Measurements from ENCODE around the gene CAPN7.

The CAPN7 gene

DNA sequence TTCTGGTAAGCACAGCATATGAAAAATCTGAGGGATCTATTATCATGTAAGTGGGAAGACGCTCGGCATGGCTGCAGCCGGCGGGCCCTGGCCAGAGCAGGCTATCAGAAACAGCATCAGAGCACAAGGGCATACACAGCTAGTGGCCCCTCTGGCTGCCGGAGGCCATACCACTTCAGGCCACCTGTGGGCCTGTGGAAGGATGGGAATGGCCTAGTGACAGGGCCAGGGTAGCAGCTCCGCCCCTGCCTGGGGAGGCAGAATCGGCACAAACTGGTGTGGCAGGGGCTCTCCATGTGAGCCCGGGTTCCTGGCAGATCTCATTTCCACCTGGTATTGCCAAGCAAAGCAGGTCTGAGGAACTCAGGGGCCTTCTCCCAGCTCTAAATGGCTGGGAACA is 80.0 kb downstream of the CAPN7 start:
- no peak overlapping the region for H3K4me3 ChIP-seq (ENCODE audit: low read depth in 1 of 2, low read length in 1 of 2)
- H3K4me1 ChIP-seq (ENCODE audit: control insufficient read depth in 1 of 2, insufficient read depth in 1 of 2, low read depth in 1 of 2, low read length in 1 of 2): peaks cover 56% of the 10 kb centered on the region in 2 experiments
- peaks cover 4% of the 10 kb centered on the region for H3K36me3 ChIP-seq
- TF ChIP-seq, protein P1, sequence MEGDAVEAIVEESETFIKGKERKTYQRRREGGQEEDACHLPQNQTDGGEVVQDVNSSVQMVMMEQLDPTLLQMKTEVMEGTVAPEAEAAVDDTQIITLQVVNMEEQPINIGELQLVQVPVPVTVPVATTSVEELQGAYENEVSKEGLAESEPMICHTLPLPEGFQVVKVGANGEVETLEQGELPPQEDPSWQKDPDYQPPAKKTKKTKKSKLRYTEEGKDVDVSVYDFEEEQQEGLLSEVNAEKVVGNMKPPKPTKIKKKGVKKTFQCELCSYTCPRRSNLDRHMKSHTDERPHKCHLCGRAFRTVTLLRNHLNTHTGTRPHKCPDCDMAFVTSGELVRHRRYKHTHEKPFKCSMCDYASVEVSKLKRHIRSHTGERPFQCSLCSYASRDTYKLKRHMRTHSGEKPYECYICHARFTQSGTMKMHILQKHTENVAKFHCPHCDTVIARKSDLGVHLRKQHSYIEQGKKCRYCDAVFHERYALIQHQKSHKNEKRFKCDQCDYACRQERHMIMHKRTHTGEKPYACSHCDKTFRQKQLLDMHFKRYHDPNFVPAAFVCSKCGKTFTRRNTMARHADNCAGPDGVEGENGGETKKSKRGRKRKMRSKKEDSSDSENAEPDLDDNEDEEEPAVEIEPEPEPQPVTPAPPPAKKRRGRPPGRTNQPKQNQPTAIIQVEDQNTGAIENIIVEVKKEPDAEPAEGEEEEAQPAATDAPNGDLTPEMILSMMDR (IDR thresholded peaks at IDR 0.05): no peak
- H3K27ac ChIP-seq: peak overlapping the region; percentile 93
- no peaks in the 10 kb centered on the region for H3K27me3 ChIP-seq
- H3K9me3 ChIP-seq: no peaks in the 10 kb centered on the region

DNA sequence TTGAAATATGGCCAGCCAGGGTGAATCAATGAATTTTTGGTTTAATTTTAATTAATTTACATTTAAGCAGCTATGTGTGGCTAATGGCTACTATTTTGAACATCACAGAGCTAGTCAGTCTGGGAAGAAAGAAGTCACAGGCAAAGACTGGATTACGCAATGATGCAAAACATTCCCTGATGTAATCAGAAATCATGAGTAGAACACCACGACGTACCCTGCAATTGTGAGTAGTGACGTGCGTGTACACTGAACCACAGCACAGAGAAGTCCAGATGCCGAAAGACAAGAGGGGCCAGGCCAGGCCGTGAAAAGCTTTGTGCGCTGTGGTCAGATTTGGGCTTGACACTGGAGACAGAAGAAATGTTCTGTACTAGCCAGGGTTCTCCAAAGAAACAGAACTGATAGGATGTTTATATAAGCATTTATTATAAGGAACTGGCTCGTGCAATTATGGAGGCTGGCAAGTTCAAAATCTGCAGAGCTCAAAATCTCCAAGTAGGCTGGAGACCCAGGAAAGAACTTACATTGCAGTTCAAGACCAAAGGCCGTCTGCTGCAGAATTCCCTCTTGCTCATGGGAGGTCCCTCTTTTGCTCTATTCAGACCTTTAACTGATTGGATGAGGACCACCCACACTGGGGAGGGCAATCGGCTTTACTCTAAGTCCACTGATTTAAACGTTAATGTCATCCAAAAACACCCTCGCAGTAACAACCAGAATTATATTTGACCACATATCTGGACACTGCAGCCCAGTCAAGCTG is 81.7 kb downstream of the CAPN7 start:
- TF ChIP-seq, protein P1 (IDR thresholded peaks at IDR 0.05): no peak
- H3K4me1 ChIP-seq (ENCODE audit: control insufficient read depth in 1 of 2, insufficient read depth in 1 of 2, low read depth in 1 of 2, low read length in 1 of 2): peaks cover 63 to 65% of the 10 kb centered on the region in 2 experiments
- H3K9me3 ChIP-seq: no peaks in the 10 kb centered on the region
- peaks cover 4% of the 10 kb centered on the region for H3K36me3 ChIP-seq
- peak overlapping the region in 1 of 2 experiments; percentile 7 for H3K4me3 ChIP-seq (ENCODE audit: low read depth in 1 of 2, low read length in 1 of 2)
- H3K27me3 ChIP-seq: no peaks in the 10 kb centered on the region
- H3K27ac ChIP-seq: peak overlapping the region; percentile 93

GRCh38 chr3:15288331-15289035 is 82.4 kb downstream of the CAPN7 start:
- peaks cover 70 to 73% of the 10 kb centered on the region in 2 experiments for H3K4me1 ChIP-seq (ENCODE audit: control insufficient read depth in 1 of 2, insufficient read depth in 1 of 2, low read depth in 1 of 2, low read length in 1 of 2)
- no peaks in the 10 kb centered on the region for H3K9me3 ChIP-seq
- H3K27ac ChIP-seq: peak overlapping the region; percentile 93
- H3K36me3 ChIP-seq: peaks cover 4% of the 10 kb centered on the region
- TF ChIP-seq, protein P1 (IDR thresholded peaks at IDR 0.05): no peak
- H3K4me3 ChIP-seq (ENCODE audit: low read depth in 1 of 2, low read length in 1 of 2): no peak overlapping the region
- H3K27me3 ChIP-seq: no peaks in the 10 kb centered on the region

DNA sequence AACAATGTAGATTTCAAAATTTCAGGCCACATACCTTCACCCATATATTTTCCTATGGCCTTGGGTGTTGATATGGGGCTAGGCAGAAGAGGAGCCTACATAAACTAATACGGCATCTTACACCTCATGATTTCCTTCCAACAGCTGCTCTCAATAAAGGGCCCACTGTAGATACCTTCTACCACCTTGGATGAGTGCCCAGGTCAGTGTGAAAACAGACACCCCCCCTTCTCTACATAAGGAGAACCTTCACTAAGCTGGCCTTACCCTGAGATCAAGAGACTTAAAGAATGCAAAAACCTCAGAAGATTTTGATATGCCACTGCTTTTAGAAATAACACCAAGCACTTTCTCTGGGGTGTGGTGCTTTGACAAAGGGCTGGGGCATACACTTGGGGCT is 83.6 kb downstream of the CAPN7 start:
- TF ChIP-seq, protein P1 (IDR thresholded peaks at IDR 0.05): no peak
- H3K4me1 ChIP-seq (ENCODE audit: control insufficient read depth in 1 of 2, insufficient read depth in 1 of 2, low read depth in 1 of 2, low read length in 1 of 2): peaks cover 82 to 85% of the 10 kb centered on the region in 2 experiments
- no peaks in the 10 kb centered on the region for H3K9me3 ChIP-seq
- no peaks in the 10 kb centered on the region for H3K27me3 ChIP-seq
- H3K27ac ChIP-seq: peak overlapping the region; percentile 93
- peaks cover 4% of the 10 kb centered on the region for H3K36me3 ChIP-seq
- no peak overlapping the region for H3K4me3 ChIP-seq (ENCODE audit: low read depth in 1 of 2, low read length in 1 of 2)

DNA sequence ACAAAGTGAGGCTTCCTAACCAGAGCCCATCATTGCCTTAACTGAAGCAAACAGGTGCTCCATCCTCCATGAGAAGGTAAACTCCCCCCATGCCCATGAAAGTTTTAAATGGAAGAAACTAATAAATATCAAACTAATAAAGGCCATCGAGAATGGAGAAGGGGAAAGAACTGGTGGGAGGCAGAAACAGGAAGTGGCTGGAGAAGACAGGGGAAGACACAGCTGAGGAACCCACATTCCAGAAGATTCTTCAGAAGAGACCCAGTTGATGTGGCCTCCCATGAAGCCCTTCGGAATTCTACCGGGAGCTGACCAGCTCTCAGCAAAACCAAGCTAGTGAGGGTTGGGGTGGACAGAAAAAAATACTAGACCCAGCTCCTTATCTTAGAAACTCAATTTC is 84.7 kb downstream of the CAPN7 start:
- Histone ChIP-seq H3K4me1 (ENCODE audit: control insufficient read depth in 1 of 2, insufficient read depth in 1 of 2, low read depth in 1 of 2, low read length in 1 of 2) (peaks cover 93 to 95% of the 10 kb centered on the region in 2 experiments), H3K27ac (peak overlapping the region; percentile 93), H3K4me3 (ENCODE audit: low read depth in 1 of 2, low read length in 1 of 2) (peak overlapping the region in 1 of 2 experiments; percentile 36), H3K9me3 (no peaks in the 10 kb centered on the region), H3K36me3 (peaks cover 4% of the 10 kb centered on the region), H3K27me3 (no peaks in the 10 kb centered on the region)
- TF ChIP-seq, protein P1 (IDR thresholded peaks at IDR 0.05): no peak

Data from neutrophil (primary cell).